IPS DF 4.7 (cell line): Measurements from ENCODE around the gene ITIH1.

Experiments used
- DNase-seq: peaks from one replicate; pipeline ENCODE4 v3.0.0-alpha.2; 2013; ENCODE audit warnings: low spot score; ENCODE audit errors: extremely low read depth

ITIH1 gene

DNA sequence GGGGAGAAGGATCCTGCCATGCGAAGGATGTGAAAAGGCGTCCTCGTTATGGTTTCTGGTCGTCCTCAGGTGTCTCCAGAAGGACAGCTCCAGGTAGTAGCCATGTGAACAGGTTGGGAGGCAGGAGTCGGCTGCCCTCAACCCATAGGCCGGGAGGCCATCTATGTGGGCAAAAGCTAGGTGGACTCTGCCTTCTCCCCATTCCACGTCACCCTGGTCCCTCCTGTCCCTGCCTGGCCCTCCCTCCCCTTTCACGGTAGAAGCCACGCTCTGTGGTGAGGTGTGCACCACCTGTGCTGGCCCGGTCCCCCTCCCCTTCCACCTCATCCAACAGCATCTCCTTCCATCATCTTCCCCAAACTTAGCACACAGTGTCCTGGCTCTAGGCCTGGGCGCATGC is 33.5 kb downstream of the ITIH1 start:
- no peak for DNase-seq

GRCh38 chr3:52811452-52812011 is 34.1 kb downstream of the ITIH1 start:
- no peak for DNase-seq

GRCh38 chr3:52813810-52814209 is 36.4 kb downstream of the ITIH1 start:
- DNase-seq: no peak

DNA sequence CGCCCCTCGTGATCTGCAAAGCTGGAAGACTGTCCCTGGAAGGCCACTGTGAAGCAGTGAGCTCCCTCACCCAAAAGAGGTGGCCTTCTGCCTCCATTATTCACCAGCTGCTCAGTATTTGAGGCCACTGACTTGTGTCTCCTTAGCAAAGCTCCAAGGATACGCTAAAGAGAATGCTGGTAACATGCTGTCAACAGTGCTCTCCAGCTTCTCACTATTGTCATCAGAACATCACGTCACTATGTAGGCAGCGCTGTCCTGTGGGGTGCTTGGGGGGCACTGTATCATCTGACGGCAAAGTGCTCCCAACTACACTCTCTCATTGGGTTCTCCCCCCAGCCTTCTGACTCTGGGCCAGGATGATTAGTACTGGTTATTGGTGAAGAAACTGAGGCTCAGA is 38.8 kb downstream of the ITIH1 start:
- no peak for DNase-seq

GRCh38 chr3:52816654-52817053 is 39.3 kb downstream of the ITIH1 start:
- DNase-seq: no peak

DNA sequence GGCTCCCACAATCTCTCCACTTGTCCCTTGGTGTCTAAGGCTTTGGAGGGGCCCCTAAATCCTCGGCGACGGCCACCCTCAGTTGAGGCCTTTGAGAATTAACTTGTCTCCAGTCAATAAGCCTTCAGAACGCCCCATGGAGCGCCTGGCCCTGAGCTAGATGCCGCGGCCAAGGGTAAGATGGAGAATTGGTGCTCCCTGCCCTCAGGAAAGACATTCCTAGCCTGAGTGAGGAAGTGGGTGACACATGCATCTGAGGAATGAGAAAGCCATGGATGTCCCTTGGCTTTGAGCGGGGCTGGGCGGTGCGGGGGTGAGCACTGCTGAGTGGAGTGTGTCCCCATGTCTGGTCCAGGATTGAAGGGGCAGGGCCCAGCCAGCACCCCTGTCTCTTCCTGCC is 39.8 kb downstream of the ITIH1 start:
- DNase-seq: no peak

- DNase-seq: no peak
Measured at GRCh38 chr3:52817860-52818259, 40.5 kb downstream of the ITIH1 start.

GRCh38 chr3:52819936-52820335 is 42.5 kb downstream of the ITIH1 start:
- no peak for DNase-seq

DNA sequence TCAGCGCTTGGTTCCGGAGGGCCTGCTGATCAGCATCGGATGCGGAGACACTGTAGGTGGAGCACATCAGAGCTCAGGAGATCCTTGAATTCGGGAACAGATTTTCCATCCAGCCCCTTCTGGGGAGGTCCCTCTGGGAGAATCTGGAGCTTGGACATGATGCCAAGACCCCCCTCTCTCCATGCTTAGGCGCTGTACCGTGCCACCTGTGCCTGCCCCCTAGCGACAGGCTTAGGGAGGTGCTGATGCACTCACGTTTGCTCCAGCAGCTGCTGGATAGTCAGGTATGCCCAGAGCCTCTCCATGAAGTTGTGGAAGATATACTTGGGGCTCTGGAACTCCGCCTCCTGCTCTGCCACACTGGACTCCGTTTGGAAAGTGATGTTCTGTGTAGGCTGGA is 43.3 kb downstream of the ITIH1 start:
- DNase-seq: no peak

DNA sequence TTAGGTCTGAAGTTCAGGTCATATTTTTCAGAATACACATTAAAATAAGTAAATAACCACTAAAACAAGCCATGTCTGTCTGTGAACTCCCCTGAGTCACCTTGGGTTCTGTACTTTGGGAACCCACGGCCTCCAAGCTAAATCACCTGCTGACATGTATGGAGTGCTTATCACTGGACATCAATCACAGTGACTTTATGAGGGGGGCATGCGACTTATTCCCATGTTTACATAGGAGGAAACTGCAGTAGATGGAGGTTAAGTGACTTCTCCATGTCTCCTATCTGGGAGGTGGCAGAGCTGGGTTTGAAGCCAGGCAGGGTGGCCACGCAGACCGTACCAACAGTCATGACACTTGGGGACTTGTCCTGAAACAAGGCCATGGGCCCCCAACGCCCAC is 45.0 kb downstream of the ITIH1 start:
- no peak for DNase-seq

DNA sequence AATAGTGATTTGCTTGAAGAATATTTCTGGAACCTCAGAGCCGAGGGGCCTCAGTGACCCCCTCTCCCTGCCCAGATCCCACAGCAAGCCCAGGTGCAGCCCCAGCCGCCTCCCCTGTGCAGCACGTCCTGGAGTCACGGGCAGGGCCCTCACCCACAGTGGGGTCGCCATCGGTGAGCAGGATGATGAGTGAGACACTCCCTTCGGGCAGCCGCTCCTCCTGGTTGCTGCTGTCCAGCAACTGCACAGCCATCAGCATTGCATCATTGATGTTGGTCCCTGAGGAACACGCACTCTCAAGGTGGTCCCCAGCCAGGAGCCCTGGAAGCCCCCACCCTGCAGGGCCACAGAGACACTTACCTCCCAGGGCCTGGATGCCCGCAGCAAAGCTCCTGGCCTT is 46.6 kb downstream of the ITIH1 start:
- DNase-seq: no peak

- no peak for DNase-seq
Measured at GRCh38 chr3:52827441-52827840, 50.0 kb downstream of the ITIH1 start.

GRCh38 chr3:52827866-52828376 is 50.5 kb downstream of the ITIH1 start:
- no peak for DNase-seq

DNA sequence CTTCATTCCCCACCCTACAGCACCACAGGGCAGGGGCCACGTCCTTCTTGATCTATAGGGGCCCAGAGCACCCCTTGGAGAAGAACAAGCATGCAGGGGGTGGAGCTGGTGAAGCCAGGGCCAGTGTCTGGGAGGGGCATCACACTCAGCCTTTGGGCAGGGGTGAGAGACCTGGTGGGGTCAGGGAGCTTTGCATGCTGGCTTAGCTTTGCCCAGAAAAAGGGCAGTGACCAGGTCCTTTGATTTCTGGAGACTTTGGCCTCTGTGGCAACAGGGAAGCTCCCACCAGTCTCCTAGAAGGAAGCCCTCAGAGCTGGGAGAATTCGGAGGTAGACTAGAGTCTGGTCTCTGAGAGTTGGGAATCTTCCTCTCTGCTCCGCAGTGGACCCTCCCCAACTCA is 52.1 kb downstream of the ITIH1 start:
- no peak for DNase-seq

- DNase-seq: no peak
Measured at GRCh38 chr3:52829906-52830463, 52.6 kb downstream of the ITIH1 start.

GRCh38 chr3:52830535-52831258 is 53.3 kb downstream of the ITIH1 start, which contains the start of gene ITIH4:
Gene ITIH4, minus strand, starts transcription at chr3:52830672. Its CDS starts 30 bp downstream, at chr3:52830642.
- no peak for DNase-seq

GRCh38 chr3:52831500-52832301 is 54.3 kb downstream of the ITIH1 start:
- no peak for DNase-seq

DNA sequence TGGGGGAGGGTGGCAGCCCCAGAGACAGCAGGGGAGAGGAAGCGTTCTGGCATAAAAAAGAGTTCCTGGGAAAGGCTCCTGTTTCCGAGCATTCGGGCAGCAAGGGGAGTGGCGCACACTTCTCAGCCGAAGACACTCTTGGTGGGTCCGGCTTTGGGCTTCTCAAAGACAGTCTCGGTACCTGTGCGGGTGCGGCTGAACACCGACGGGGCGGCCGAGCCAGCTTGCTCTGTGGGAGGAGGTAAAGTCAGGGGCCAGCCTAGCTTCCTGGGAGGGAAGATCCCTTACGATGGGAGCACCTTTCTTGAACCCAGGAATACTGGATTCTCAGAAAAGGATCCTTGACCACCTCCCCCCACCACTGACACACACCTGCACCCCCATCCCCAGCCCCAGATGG is 55.8 kb downstream of the ITIH1 start:
- no peak for DNase-seq

DNA sequence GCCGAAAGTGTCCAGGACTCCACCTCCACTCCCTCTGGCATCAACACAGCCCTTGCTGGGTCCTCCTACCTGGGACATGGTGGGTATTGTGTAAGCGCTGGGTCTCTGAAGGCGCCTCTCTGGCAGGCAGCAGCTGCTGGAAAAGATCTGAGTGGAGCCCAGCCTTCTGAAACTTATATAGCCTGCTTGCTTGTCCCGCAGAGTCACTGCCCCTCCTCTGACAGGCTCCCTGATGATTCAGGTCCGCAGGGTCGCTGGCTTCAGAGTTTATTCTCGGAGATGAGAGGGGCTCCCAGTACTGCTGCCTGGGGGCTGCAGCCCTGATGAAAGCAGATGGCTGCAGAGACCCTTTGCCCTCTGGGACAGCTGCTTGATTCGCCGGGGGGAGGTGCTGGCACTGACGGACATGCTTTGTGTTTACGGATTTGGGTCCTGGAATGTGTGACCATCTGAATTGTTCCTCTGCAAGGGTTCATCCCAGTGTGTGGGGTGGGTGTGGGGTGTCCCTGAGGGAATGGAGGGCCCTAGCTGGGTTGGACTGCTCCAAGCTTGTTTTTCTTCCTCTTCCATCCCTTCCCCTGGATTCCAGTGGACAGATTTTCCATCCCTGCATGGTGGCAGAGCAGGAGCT is 57.6 kb downstream of the ITIH1 start, which contains the start of gene MUSTN1:
Gene MUSTN1 (minus strand): TSS at position 149 of the 631 bp plus-strand sequence. CDS start 71 bp downstream, at position 78.
- DNase-seq: no peak

- DNase-seq: no peak
Measured at GRCh38 chr3:52835766-52836470, 58.5 kb downstream of the ITIH1 start.

GRCh38 chr3:52836471-52836845 is 59.1 kb downstream of the ITIH1 start:
- no peak for DNase-seq
